DND-41 (cell line): ENCODE measurements around the gene JMJD1C.

Experiments used
- CTCF ChIP-seq: IDR thresholded peaks from 2 replicates; pipeline ENCODE4 v1.5.1; 2012; ENCODE audit warnings: borderline replicate concordance, low read length, moderate library complexity, mild to moderate bottlenecking; ENCODE audit not compliant: poor library complexity, severe bottlenecking; ENCODE audit errors: extremely low read depth
- EZH2 ChIP-seq: IDR thresholded peaks from 3 replicates; pipeline ENCODE4 v1.6.1; 2012; ENCODE audit warnings: borderline replicate concordance, low read depth, mild to moderate bottlenecking, moderate library complexity, low read length, inconsistent platforms; ENCODE audit not compliant: severe bottlenecking

- no peak for TF ChIP-seq CTCF
- TF ChIP-seq EZH2 = no peak
Measured at GRCh38 chr10:63294781-63295180, 171.0 kb downstream of the JMJD1C start.
